Measurements from ENCODE around the gene SPI1. TPM values are rescaled to one million over a fixed set of nuclear protein-coding genes. Genes with fewer than 3 reads are reported as not detected.

Gene SPI1
- total RNA-seq, 1 donor from 2014 or later: not detected

DNA sequence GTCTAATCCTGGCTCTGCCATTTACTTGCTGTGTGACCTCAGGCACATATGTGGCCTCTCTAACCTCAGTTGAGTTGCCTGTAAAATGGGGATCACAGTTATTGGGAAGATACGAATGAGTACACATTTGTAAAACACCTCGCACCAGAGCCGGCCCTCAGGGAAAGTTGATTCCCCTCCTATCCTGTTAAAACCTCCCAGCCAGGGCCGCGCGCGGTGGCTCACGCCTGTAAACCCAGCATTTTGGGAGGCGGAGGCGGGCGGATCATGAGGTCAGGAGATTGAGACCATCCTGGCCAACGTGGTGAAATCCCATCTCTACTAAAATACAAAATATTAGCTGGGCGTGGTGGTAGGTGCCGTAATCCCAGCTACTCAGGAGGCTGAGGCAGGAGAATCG, 18.0 kb downstream of the SPI1 start:
- H3K27ac Mint-ChIP-seq: no peak overlapping the region
- H3K9me3 Mint-ChIP-seq: no peaks in the 10 kb centered on the region
- no peaks in the 10 kb centered on the region for H3K36me3 Mint-ChIP-seq
- TF ChIP-seq, protein P1, sequence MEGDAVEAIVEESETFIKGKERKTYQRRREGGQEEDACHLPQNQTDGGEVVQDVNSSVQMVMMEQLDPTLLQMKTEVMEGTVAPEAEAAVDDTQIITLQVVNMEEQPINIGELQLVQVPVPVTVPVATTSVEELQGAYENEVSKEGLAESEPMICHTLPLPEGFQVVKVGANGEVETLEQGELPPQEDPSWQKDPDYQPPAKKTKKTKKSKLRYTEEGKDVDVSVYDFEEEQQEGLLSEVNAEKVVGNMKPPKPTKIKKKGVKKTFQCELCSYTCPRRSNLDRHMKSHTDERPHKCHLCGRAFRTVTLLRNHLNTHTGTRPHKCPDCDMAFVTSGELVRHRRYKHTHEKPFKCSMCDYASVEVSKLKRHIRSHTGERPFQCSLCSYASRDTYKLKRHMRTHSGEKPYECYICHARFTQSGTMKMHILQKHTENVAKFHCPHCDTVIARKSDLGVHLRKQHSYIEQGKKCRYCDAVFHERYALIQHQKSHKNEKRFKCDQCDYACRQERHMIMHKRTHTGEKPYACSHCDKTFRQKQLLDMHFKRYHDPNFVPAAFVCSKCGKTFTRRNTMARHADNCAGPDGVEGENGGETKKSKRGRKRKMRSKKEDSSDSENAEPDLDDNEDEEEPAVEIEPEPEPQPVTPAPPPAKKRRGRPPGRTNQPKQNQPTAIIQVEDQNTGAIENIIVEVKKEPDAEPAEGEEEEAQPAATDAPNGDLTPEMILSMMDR (conservative IDR thresholded peaks at IDR 0.05): no peak
- no peak for DNase-seq (ENCODE audit: extremely low spot score, unreplicated experiment)
- H3K4me1 Mint-ChIP-seq (ENCODE audit: unreplicated experiment): peaks cover under 1% of the 10 kb centered on the region
- H3K4me3 Mint-ChIP-seq: no peak overlapping the region
- no peaks in the 10 kb centered on the region for H3K27me3 Mint-ChIP-seq

DNA sequence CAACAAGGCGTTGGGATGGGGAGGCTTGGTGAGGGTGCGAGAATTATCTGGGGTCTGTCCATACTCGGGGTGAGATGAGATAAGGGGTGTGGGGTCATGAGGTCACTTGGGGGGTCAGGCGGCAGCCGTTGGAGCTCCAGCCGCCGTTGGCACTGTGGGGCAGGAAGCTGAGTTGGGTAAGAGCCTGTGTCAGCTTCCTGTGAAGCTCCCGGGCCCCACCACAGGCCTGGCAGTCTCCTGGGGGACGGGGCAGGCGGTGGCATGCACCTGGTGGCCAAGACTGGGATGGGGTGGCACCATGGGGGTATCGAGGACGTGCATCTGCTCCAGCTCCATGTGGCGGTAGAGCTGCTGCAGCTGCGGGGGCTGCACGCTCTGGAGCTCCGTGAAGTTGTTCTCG, 18.8 kb downstream of the SPI1 start:
- TF ChIP-seq, protein P1 (conservative IDR thresholded peaks at IDR 0.05): no peak
- Mint-ChIP-seq H3K4me3 (no peak overlapping the region), H3K27ac (no peak overlapping the region), H3K36me3 (no peaks in the 10 kb centered on the region), H3K9me3 (no peaks in the 10 kb centered on the region), H3K27me3 (no peaks in the 10 kb centered on the region), H3K4me1 (ENCODE audit: unreplicated experiment) (peaks cover 4% of the 10 kb centered on the region)
- no peak for DNase-seq (ENCODE audit: extremely low spot score, unreplicated experiment)

DNA sequence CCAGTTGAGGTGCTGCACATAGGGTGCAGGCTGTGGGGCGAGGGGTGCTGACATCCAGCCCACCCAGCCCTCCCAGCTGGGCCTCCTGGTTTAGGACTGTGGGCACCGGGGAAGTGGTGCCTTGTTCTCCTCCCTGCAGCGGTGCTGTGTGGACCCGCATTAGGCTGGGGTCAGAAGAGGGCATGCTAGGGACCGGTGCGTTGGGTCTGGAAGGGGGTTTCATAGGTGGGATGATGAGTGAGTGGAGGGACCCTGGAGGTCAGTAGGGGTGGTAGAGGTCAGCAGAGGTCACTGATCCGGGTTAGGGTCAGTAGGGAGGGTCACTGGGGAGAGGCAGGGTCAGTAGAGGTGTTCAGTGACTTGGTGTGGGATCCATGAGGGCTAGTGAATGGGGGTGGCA, 19.2 kb downstream of the SPI1 start:
- H3K36me3 Mint-ChIP-seq: no peaks in the 10 kb centered on the region
- DNase-seq (ENCODE audit: extremely low spot score, unreplicated experiment): no peak
- H3K27ac Mint-ChIP-seq: no peak overlapping the region
- TF ChIP-seq, protein P1 (conservative IDR thresholded peaks at IDR 0.05): no peak
- no peaks in the 10 kb centered on the region for H3K9me3 Mint-ChIP-seq
- no peak overlapping the region for H3K4me3 Mint-ChIP-seq
- no peaks in the 10 kb centered on the region for H3K27me3 Mint-ChIP-seq
- H3K4me1 Mint-ChIP-seq (ENCODE audit: unreplicated experiment): peaks cover 4% of the 10 kb centered on the region

DNA sequence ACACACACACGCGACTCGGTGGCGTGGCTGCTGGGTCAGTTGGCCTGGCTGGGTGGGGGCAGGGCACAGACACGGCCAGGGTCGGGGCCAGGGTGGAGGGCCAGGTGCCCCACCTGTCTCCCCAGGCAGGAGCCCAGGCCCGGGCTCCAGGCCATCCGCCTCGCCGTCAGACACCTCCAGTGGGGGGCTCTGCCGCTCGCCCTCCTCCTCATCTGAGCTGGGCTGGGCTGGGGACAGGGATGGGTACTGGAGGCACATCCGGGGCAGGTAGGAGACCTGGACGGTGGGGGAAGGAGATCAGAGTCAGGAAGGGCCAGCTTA, 19.7 kb downstream of the SPI1 start:
- Mint-ChIP-seq H3K27ac (no peak overlapping the region), H3K4me1 (ENCODE audit: unreplicated experiment) (peaks cover 4% of the 10 kb centered on the region), H3K27me3 (no peaks in the 10 kb centered on the region), H3K36me3 (no peaks in the 10 kb centered on the region), H3K4me3 (no peak overlapping the region), H3K9me3 (no peaks in the 10 kb centered on the region)
- no peak for DNase-seq (ENCODE audit: extremely low spot score, unreplicated experiment)
- TF ChIP-seq, protein P1 (conservative IDR thresholded peaks at IDR 0.05): no peak

DNA sequence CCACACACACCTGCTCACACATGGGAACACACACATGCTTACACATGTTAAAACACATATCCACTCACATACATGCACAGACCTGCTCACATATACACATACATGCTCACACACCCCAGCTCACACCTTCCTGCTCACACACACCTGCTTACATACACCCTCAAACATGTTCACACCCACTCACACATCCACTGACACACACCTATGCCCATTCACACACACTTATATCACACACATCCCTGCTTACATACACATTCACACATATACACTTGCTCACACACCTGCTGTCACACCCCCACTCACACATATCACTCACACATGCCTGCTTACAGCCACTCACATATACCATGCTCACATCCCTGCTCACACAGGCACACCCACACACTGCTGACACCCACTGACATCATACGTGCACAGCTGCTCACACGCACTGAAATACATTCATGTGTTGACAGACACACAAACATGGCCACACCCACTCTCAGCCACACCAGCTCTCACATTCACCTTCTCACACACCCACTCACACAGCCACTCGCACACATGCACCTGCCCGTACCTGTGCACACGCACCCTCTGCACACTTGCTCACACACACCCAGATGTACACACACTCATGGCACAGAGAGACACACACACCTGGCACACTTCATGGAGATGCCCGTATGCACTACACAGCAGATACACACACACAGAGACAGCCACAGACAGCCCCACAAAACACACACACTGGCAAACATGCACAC, 20.2 kb downstream of the SPI1 start:
- H3K27ac Mint-ChIP-seq: no peak overlapping the region
- no peak for DNase-seq (ENCODE audit: extremely low spot score, unreplicated experiment)
- TF ChIP-seq, protein P1 (conservative IDR thresholded peaks at IDR 0.05): no peak
- no peaks in the 10 kb centered on the region for H3K27me3 Mint-ChIP-seq
- no peak overlapping the region for H3K4me3 Mint-ChIP-seq
- H3K36me3 Mint-ChIP-seq: no peaks in the 10 kb centered on the region
- peaks cover 4% of the 10 kb centered on the region for H3K4me1 Mint-ChIP-seq (ENCODE audit: unreplicated experiment)
- H3K9me3 Mint-ChIP-seq: no peaks in the 10 kb centered on the region

DNA sequence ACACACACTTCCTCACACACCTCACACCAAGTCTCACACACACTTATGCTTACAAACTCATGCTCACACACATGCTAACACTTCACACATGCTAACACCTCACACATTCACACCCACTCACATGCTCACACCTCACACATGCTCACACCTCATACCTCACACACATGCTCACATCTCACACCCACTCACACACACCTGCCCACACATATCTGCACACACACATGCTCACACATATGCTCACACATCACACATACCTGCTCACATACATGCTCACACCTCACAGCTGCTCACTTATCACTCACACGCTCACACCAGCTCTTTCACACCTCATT, 21.4 kb downstream of the SPI1 start:
- no peaks in the 10 kb centered on the region for H3K27me3 Mint-ChIP-seq
- no peaks in the 10 kb centered on the region for H3K36me3 Mint-ChIP-seq
- H3K27ac Mint-ChIP-seq: no peak overlapping the region
- DNase-seq (ENCODE audit: extremely low spot score, unreplicated experiment): no peak
- TF ChIP-seq, protein P1 (conservative IDR thresholded peaks at IDR 0.05): no peak
- no peaks in the 10 kb centered on the region for H3K9me3 Mint-ChIP-seq
- H3K4me3 Mint-ChIP-seq: no peak overlapping the region
- peaks cover 4% of the 10 kb centered on the region for H3K4me1 Mint-ChIP-seq (ENCODE audit: unreplicated experiment)
